SK-N-SH treated with all-trans-retinoic acid at 6 μM for 48 hours (cell line): Measurements from ENCODE around the gene PDLIM4.

ENCODE experiments used
- ARNTL ChIP-seq: fragments of 450-650 bp; formaldehyde crosslinking; IDR thresholded peaks from 2 replicates; pipeline ENCODE4 v1.5.0; 2020; ENCODE audit warnings: low read depth, mild to moderate bottlenecking, moderate library complexity, borderline replicate concordance
- TOX ChIP-seq: fragments of 250-450 bp; sonication (Bioruptor Pico); IDR thresholded peaks from 2 replicates; pipeline ENCODE4 v1.8.0; 2021; ENCODE audit warnings: mild to moderate bottlenecking, moderate library complexity, borderline replicate concordance

DNA sequence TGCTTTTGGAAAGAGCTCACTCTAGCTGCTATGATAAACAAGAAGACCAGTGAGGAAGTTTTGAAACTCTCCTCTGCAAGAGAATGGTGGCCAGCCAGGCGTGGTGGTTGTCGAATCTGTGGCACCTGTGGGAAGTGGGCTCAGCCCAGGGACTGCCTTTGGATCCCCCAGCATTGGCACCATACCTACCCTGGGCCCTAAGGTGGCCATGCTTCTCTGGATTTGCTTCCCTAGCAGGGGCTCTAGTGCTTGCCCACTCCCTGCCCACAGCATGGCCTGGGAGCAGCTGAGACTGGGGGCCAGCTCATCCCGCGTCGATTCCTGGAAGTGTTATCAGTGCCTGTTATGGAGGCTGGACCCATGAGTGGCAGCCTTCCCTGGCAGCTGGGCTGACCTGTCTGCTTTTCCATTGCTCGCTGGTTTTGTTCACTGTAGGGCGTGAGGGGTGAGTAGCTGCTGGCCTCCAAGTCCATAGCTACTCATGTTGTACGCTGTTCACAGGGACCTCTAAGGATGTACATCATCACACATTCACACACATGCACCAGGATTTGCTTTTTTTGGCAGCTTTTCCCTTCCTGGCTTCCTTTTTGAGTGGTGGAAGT is 39.0 kb downstream of the PDLIM4 start:
- TF ChIP-seq TOX (CRISPR knock-in tag) = no peak
- TF ChIP-seq ARNTL (CRISPR knock-in tag) = no peak
